IPS DF 19.7 (cell line): Measurements from ENCODE around the gene KRTAP19-8.

Experiments used
- DNase-seq: peaks from one replicate; pipeline ENCODE4 v3.0.0-alpha.2; 2013; ENCODE audit warnings: low read depth, low spot score

Gene KRTAP19-8

GRCh38 chr21:31038376-31038775 is at the start of gene KRTAP19-8:
Gene KRTAP19-8, minus strand, starts transcription at chr21:31038476. Its CDS starts 33 bp downstream, at chr21:31038443.
- no peak for DNase-seq

- DNase-seq, result no peak
Measured at GRCh38 chr21:31087639-31088473, 49.6 kb upstream of the KRTAP19-8 start.

GRCh38 chr21:31084689-31085088 is 46.4 kb upstream of the KRTAP19-8 start:
- no peak for DNase-seq

- no peak for DNase-seq
Measured at GRCh38 chr21:31078796-31079195, 40.5 kb upstream of the KRTAP19-8 start.

GRCh38 chr21:31078216-31078615 is 39.9 kb upstream of the KRTAP19-8 start:
- no peak for DNase-seq

- no peak for DNase-seq
Measured at GRCh38 chr21:31075848-31076247, 37.6 kb upstream of the KRTAP19-8 start.

GRCh38 chr21:31072533-31072932 is 34.3 kb upstream of the KRTAP19-8 start:
- DNase-seq, result no peak

- no peak for DNase-seq
Measured at GRCh38 chr21:31064803-31065202, 26.5 kb upstream of the KRTAP19-8 start.

GRCh38 chr21:31052489-31053142 is 14.3 kb upstream of the KRTAP19-8 start:
- no peak for DNase-seq

- no peak for DNase-seq
Measured at GRCh38 chr21:31050577-31051157, 12.4 kb upstream of the KRTAP19-8 start.

GRCh38 chr21:31045841-31046240 is 7.6 kb upstream of the KRTAP19-8 start:
- DNase-seq, result no peak

GRCh38 chr21:31043471-31043870 is 5.2 kb upstream of the KRTAP19-8 start:
- no peak for DNase-seq

GRCh38 chr21:31042080-31042464 is 3.8 kb upstream of the KRTAP19-8 start:
- no peak for DNase-seq

- DNase-seq, result no peak
Measured at GRCh38 chr21:31041295-31042079, 3.2 kb upstream of the KRTAP19-8 start.

- DNase-seq, result no peak
Measured at GRCh38 chr21:31034378-31034777, 3.9 kb downstream of the KRTAP19-8 start.

- no peak for DNase-seq
Measured at GRCh38 chr21:31030367-31031106, 7.7 kb downstream of the KRTAP19-8 start.

- DNase-seq, result no peak
Measured at GRCh38 chr21:31023680-31024079, 14.6 kb downstream of the KRTAP19-8 start.

- DNase-seq, result no peak
Measured at GRCh38 chr21:31022306-31022705, 16.0 kb downstream of the KRTAP19-8 start.

GRCh38 chr21:31018232-31018631 is 20.0 kb downstream of the KRTAP19-8 start:
- DNase-seq, result no peak

GRCh38 chr21:31014891-31015290 is 23.4 kb downstream of the KRTAP19-8 start:
- DNase-seq, result no peak
